ENCODE data around the gene SNTG2.

SNTG2 gene

GRCh38 chr2:1192121-1192520 is 241.5 kb downstream of the SNTG2 start:
- TF ChIP-seq, protein P1, sequence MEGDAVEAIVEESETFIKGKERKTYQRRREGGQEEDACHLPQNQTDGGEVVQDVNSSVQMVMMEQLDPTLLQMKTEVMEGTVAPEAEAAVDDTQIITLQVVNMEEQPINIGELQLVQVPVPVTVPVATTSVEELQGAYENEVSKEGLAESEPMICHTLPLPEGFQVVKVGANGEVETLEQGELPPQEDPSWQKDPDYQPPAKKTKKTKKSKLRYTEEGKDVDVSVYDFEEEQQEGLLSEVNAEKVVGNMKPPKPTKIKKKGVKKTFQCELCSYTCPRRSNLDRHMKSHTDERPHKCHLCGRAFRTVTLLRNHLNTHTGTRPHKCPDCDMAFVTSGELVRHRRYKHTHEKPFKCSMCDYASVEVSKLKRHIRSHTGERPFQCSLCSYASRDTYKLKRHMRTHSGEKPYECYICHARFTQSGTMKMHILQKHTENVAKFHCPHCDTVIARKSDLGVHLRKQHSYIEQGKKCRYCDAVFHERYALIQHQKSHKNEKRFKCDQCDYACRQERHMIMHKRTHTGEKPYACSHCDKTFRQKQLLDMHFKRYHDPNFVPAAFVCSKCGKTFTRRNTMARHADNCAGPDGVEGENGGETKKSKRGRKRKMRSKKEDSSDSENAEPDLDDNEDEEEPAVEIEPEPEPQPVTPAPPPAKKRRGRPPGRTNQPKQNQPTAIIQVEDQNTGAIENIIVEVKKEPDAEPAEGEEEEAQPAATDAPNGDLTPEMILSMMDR (IDR thresholded peaks at IDR 0.05): no peak
- TF ChIP-seq ZFX (IDR thresholded peaks at IDR 0.05; ENCODE audit: borderline replicate concordance): no peak

DNA sequence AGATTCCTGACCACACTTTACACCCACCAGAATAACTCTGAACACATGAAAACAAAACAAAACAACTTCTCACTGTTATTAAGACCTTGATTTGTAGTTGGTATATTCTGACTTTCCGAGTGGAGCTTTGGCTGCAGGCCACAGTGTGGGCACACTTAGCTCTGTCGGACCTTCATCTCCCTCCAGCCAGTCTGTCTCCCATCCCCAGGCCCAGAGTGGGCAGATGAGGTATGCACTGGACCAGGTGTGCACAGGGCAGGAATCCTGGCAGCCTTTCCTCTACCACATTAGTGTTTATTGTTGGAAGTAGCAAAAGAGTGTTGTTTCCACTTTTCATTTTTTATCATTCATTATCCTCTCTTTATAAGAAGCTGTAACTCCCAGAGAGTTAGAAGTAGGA is 243.2 kb downstream of the SNTG2 start:
- TF ChIP-seq, protein P1 (IDR thresholded peaks at IDR 0.05): no peak
- TF ChIP-seq ZFX (IDR thresholded peaks at IDR 0.05; ENCODE audit: borderline replicate concordance): no peak
- H3K27ac ChIP-seq: no peak overlapping the region

More at GRCh38 chr2:1192121-1192520, 241.5 kb downstream of the SNTG2 start:
- no peak overlapping the region for H3K27ac ChIP-seq

GRCh38 chr2:1203772-1204171 is 253.1 kb downstream of the SNTG2 start:
- no peak overlapping the region for H3K27ac ChIP-seq
- no peak for TF ChIP-seq ZFX (IDR thresholded peaks at IDR 0.05; ENCODE audit: borderline replicate concordance)
- TF ChIP-seq, protein P1 (IDR thresholded peaks at IDR 0.05): no peak

GRCh38 chr2:1205853-1206252 is 255.2 kb downstream of the SNTG2 start:
- TF ChIP-seq, protein P1 (IDR thresholded peaks at IDR 0.05): no peak
- TF ChIP-seq ZFX (IDR thresholded peaks at IDR 0.05; ENCODE audit: borderline replicate concordance): no peak
- no peak overlapping the region for H3K27ac ChIP-seq

GRCh38 chr2:1207962-1208510 is 257.4 kb downstream of the SNTG2 start:
- H3K27ac ChIP-seq: no peak overlapping the region
- TF ChIP-seq, protein P1 (IDR thresholded peaks at IDR 0.05): no peak
- TF ChIP-seq ZFX (IDR thresholded peaks at IDR 0.05; ENCODE audit: borderline replicate concordance): no peak

GRCh38 chr2:1208522-1208921 is 257.9 kb downstream of the SNTG2 start:
- no peak for TF ChIP-seq ZFX (IDR thresholded peaks at IDR 0.05; ENCODE audit: borderline replicate concordance)
- TF ChIP-seq, protein P1 (IDR thresholded peaks at IDR 0.05): no peak
- no peak overlapping the region for H3K27ac ChIP-seq

DNA sequence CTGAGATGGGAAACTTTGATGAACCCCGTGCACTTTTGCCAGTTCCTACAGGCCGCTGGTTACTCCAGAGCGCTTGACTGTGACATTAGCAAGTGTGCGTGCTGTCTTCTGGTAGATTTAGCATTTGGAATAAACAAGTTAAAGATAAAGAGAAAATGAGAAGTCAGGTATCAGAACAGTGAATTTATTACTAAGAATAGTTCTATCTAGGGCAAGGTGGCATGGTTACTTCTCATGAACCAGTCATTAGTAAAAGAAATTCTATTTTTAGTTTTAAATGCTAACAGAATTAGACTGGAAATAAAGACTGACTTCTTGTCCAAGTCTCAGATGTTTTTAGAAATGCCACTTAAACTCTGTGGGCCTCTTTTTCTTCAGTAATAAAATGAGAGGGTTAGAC is 258.6 kb downstream of the SNTG2 start:
- H3K27ac ChIP-seq: no peak overlapping the region
- TF ChIP-seq, protein P1 (IDR thresholded peaks at IDR 0.05): no peak
- TF ChIP-seq ZFX (IDR thresholded peaks at IDR 0.05; ENCODE audit: borderline replicate concordance): no peak

All from 22Rv1 (cell line).